H1 (cell line): ENCODE measurements around the gene ZNF581. TPM values are rescaled to one million over a fixed set of nuclear protein-coding genes. Genes with fewer than 3 reads are reported as not detected.
A peak's percentile ranks its signal among the peaks of the same experiment; 100 is the strongest.

ENCODE experiments used
- CTCF ChIA-PET: fragments of 300-600 bp; sonication (Branson Sonifier 250); formaldehyde crosslinking; loops from one replicate; lab custom pipeline; 2021; ENCODE audit not compliant: partially characterized antibody; lab: Charles Lee
- POLR2A ChIA-PET: fragments of 300-600 bp; sonication (Branson Sonifier 250); formaldehyde crosslinking; loops from one replicate; lab custom pipeline; 2021; ENCODE audit warnings: inconsistent platforms; ENCODE audit not compliant: partially characterized antibody; lab: Charles Lee
- DNase-seq, 2 experiments: peaks; one replicate each; pipeline versions ENCODE4 v3.0.0 to v3.0.0-alpha.2; 2010 to 2022; ENCODE audit warnings: low spot score in 2 of 2, low read depth in 1 of 2, mixed read lengths in 1 of 2
- FAIRE-seq: peaks from 2 replicates; lab custom pipeline; 2011; peaks lifted over from hg19 to GRCh38; lab: Jason Lieb, UNC
- H2AFZ ChIP-seq: 2 replicates; pipeline ENCODE4 v1.8.1; 2012; ENCODE audit warnings: low read length, inconsistent platforms
- H2AK5ac ChIP-seq: 2 replicates; pipeline ENCODE4 v1.6.1; 2013; ENCODE audit warnings: low read depth, low read length
- H2BK120ac ChIP-seq: replicated peaks from 2 replicates; pipeline ENCODE3; 2013; ENCODE audit warnings: low read depth, low read length, inconsistent platforms
- H2BK12ac ChIP-seq: 2 replicates; pipeline ENCODE4 v1.6.1; 2013; ENCODE audit warnings: low read depth, low read length
- H2BK15ac ChIP-seq: 2 replicates; pipeline ENCODE4 v1.6.1; 2013; ENCODE audit warnings: low read length
- H2BK20ac ChIP-seq: 2 replicates; pipeline ENCODE4 v1.6.1; 2013; ENCODE audit warnings: low read length
- H2BK5ac ChIP-seq: 2 replicates; pipeline ENCODE4 v1.6.1; 2013; ENCODE audit warnings: low read depth, low read length
- H3K14ac ChIP-seq: 2 replicates; pipeline ENCODE4 v1.6.1; 2013; ENCODE audit warnings: inconsistent platforms; ENCODE audit not compliant: insufficient read length
- H3K18ac ChIP-seq: 2 replicates; pipeline ENCODE4 v1.6.1; 2013; ENCODE audit warnings: low read length; ENCODE audit errors: extremely low read depth
- H3K23ac ChIP-seq: 2 replicates; pipeline ENCODE4 v1.6.1; 2013; ENCODE audit warnings: inconsistent platforms; ENCODE audit not compliant: insufficient read length
- H3K23me2 ChIP-seq: 2 replicates; pipeline ENCODE4 v1.6.1; 2013; ENCODE audit warnings: low read depth, low read length
- H3K27ac ChIP-seq: 2 replicates; pipeline ENCODE4 v1.6.1; 2011; ENCODE audit warnings: low read depth, low read length, inconsistent platforms
- H3K27me3 ChIP-seq, 4 experiments: replicated peaks in 1 of 4; 1 replicate in 1 of 4; 2 replicates in 3 of 4; pipeline versions ENCODE4 v1.6.1 to v1.8.1; 2011 to 2013; ENCODE audit warnings: low read length in 3 of 4, mild to moderate bottlenecking in 3 of 4, inconsistent platforms in 2 of 4, mixed read lengths in 2 of 4, moderate library complexity in 1 of 4; ENCODE audit not compliant: control insufficient read depth in 3 of 4, insufficient read depth in 3 of 4; ENCODE audit errors: extremely low read depth in 1 of 4
- H3K36me3 ChIP-seq, 4 experiments: 2 replicates each; pipeline versions ENCODE4 v1.6.1 to v1.8.1; 2011 to 2013; ENCODE audit warnings: mild to moderate bottlenecking in 4 of 4, low read length in 3 of 4, moderate library complexity in 2 of 4, control low read depth in 1 of 4, inconsistent platforms in 1 of 4; ENCODE audit not compliant: insufficient read depth in 4 of 4, control insufficient read depth in 2 of 4
- H3K4ac ChIP-seq: replicated peaks from 2 replicates; pipeline ENCODE3; 2013; ENCODE audit warnings: low read length, low read depth, mixed read lengths, inconsistent platforms; ENCODE audit not compliant: insufficient read length
- H3K4me1 ChIP-seq, 4 experiments: replicated peaks in 1 of 4; 1 replicate in 1 of 4; 2 replicates in 3 of 4; pipeline versions ENCODE4 v1.6.1 to v1.8.1; 2011 to 2013; ENCODE audit warnings: low read length in 3 of 4, inconsistent platforms in 2 of 4, mixed read lengths in 1 of 4; ENCODE audit not compliant: insufficient read depth in 4 of 4, control insufficient read depth in 3 of 4
- H3K4me2 ChIP-seq, 2 experiments: 2 replicates each; pipeline versions ENCODE4 v1.6.1 to v1.8.1; 2011 to 2013; ENCODE audit warnings: low read depth in 2 of 2, low read length in 2 of 2, control low read depth in 1 of 2, inconsistent platforms in 1 of 2, mild to moderate bottlenecking in 1 of 2; ENCODE audit not compliant: insufficient read depth in 1 of 2
- H3K4me3 ChIP-seq, 4 experiments: fragments of 200-600, 300-600 bp in 1 of 4; sonication (generic), shearing (Covaris generic), sonication (Bioruptor Twin) in 1 of 4; 2 replicates each; pipeline versions ENCODE4 v1.5.1 to v1.8.1; 2011 to 2016; ENCODE audit warnings: low read length in 4 of 4, low read depth in 3 of 4, control low read depth in 2 of 4, inconsistent platforms in 2 of 4, mild to moderate bottlenecking in 2 of 4, mixed read lengths in 1 of 4, moderate library complexity in 1 of 4; ENCODE audit not compliant: insufficient read depth in 2 of 4; ENCODE audit errors: extremely low read depth in 1 of 4
- H3K56ac ChIP-seq: replicated peaks from 2 replicates; pipeline ENCODE3; 2013; ENCODE audit warnings: low read depth, mild to moderate bottlenecking, mixed read lengths, low read length, inconsistent platforms; ENCODE audit not compliant: insufficient read length
- H3K79me1 ChIP-seq: 2 replicates; pipeline ENCODE4 v1.6.1; 2013; ENCODE audit warnings: low read depth, low read length, control low read depth
- H3K79me2 ChIP-seq, 2 experiments: 2 replicates each; pipeline versions ENCODE4 v1.6.1 to v1.8.1; 2012 to 2013; ENCODE audit warnings: low read length in 2 of 2, mild to moderate bottlenecking in 2 of 2, inconsistent platforms in 1 of 2; ENCODE audit not compliant: insufficient read depth in 2 of 2, control insufficient read depth in 1 of 2
- H3K9ac ChIP-seq, 4 experiments: replicated peaks in 1 of 4; 1 replicate in 1 of 4; 2 replicates in 3 of 4; pipeline versions ENCODE4 v1.6.1 to v1.8.1; 2011 to 2013; ENCODE audit warnings: low read depth in 3 of 4, low read length in 3 of 4, control low read depth in 2 of 4, mild to moderate bottlenecking in 2 of 4, moderate library complexity in 2 of 4, inconsistent platforms in 1 of 4; ENCODE audit errors: extremely low read depth in 1 of 4
- H3K9me3 ChIP-seq, 2 experiments: 2 replicates each; pipeline versions ENCODE4 v1.6.1 to v1.8.1; 2012 to 2013; ENCODE audit warnings: mild to moderate bottlenecking in 2 of 2, moderate library complexity in 2 of 2, control low read depth in 1 of 2, inconsistent platforms in 1 of 2, low read depth in 1 of 2, low read length in 1 of 2, mixed read lengths in 1 of 2; ENCODE audit not compliant: insufficient read depth in 2 of 2
- H4K20me1 ChIP-seq, 2 experiments: replicated peaks in 1 of 2; 2 replicates each; pipeline versions ENCODE3 to v1.8.1; 2011 to 2013; ENCODE audit warnings: inconsistent platforms in 2 of 2, low read length in 2 of 2, mild to moderate bottlenecking in 1 of 2; ENCODE audit not compliant: insufficient read depth in 2 of 2, control insufficient read depth in 1 of 2
- H4K5ac ChIP-seq: 2 replicates; pipeline ENCODE4 v1.6.1; 2013; ENCODE audit warnings: low read length, low read depth, mixed read lengths, inconsistent platforms; ENCODE audit not compliant: insufficient read length
- H4K8ac ChIP-seq: 2 replicates; pipeline ENCODE4 v1.8.0; 2013; ENCODE audit warnings: mild to moderate bottlenecking, moderate library complexity, low read length, inconsistent platforms; ENCODE audit not compliant: insufficient read depth; ENCODE audit errors: extremely low read depth
- H4K91ac ChIP-seq: replicated peaks from 2 replicates; pipeline ENCODE3; 2013; ENCODE audit warnings: low read length, mixed read lengths, inconsistent platforms; ENCODE audit not compliant: insufficient read length
- HDAC6 ChIP-seq: IDR thresholded peaks from one replicate; pipeline ENCODE4 v1.7.1; 2012; ENCODE audit warnings: low read depth, mild to moderate bottlenecking, inconsistent platforms, low read length, moderate library complexity
- JUN ChIP-seq: IDR thresholded peaks from 2 replicates; pipeline ENCODE4 v1.6.1; 2011; ENCODE audit warnings: low read depth, mild to moderate bottlenecking, improper control_type of control experiment, low read length
- POLR2AphosphoS5 ChIP-seq: IDR thresholded peaks from 2 replicates; pipeline ENCODE4 v1.6.1; 2011; ENCODE audit warnings: low read depth, low read length
- SP4 ChIP-seq: IDR thresholded peaks from 2 replicates; pipeline ENCODE4 v1.6.1; 2012; ENCODE audit warnings: low read length, inconsistent platforms
- TBP ChIP-seq: IDR thresholded peaks from 2 replicates; pipeline ENCODE4 v1.6.1; 2011; ENCODE audit warnings: low read depth, low read length, improper control_type of control experiment
- WGBS, 2 experiments: shearing (Covaris generic) in 1 of 2; methylation state at CpG; one replicate each; pipeline versions ENCODE4 v1.1.6 to v1.1.7; 2013 to 2015; ENCODE audit warnings: low lambda C conversion rate in 2 of 2, mixed read lengths in 2 of 2, inconsistent platforms in 1 of 2, low coverage in 1 of 2, missing lambda C conversion rate in 1 of 2; ENCODE audit not compliant: insufficient replicate concordance in 2 of 2, insufficient coverage in 1 of 2, insufficient read length in 1 of 2; ENCODE audit errors: extremely low coverage in 1 of 2, missing lambda C conversion rate in 1 of 2; 5-methylcytosine and 5-hydroxymethylcytosine counted together
- polyA plus RNA-seq, 7 experiments: library from polyadenylated mRNA; depleted of rRNA in 3 of 7; stranded (reverse) in 5 of 7; unstranded in 2 of 7; fragments of >200 nt in 5 of 7; fragments of 200-250 nt in 2 of 7; gene quantifications; 1 replicate in 5 of 7; 2 replicates in 1 of 7; 4 replicates in 1 of 7; pipeline versions ENCODE4 v1.2.1 to v1.2.3, GENCODE V29; 2011 to 2013; ENCODE audit warnings: missing spikeins in 2 of 7, mixed read lengths in 2 of 7
- total RNA-seq: library from RNA; stranded (reverse); fragmentation: NEBNext Ultra II Directional; extraction: Animal tissue kit (Norgen Biotek cat#: 25700); gene quantifications from 2 replicates; pipeline ENCODE4 v1.2.1, GENCODE V29; 2021

ZNF581 gene
- total and polyA plus RNA-seq, 2 of the 8 experiments (the other 6 are each of a cell fraction or from before 2014, with no cell fraction given) = 73.0 to 76.1 TPM

- Histone ChIP-seq H3K9ac (no peak overlapping the region), H4K5ac (no peak overlapping the region), H2AFZ (no peak overlapping the region), H3K36me3 (peaks cover 31 to 44% (median 38%) of the 10 kb centered on the region in 4 experiments), H4K20me1 (peaks cover 31 to 42% of the 10 kb centered on the region in 2 experiments), H3K79me1 (peaks cover 15% of the 10 kb centered on the region), H3K56ac (no peak overlapping the region), H3K23me2 (peaks cover 1% of the 10 kb centered on the region; the same call in 1 of the 2 replicates), H3K27ac (no peak overlapping the region), H4K8ac (peak overlapping the region; percentile 96), H2AK5ac (no peak overlapping the region), H3K79me2 (peaks cover 5 to 61% of the 10 kb centered on the region in 2 experiments), H2BK15ac (no peak overlapping the region), H3K9me3 (no peaks in the 10 kb centered on the region), H3K18ac (no peak overlapping the region), H3K14ac (no peak overlapping the region), H2BK12ac (peak overlapping the region; percentile 39; the same call in 1 of the 2 replicates), H3K4me2 (no peak overlapping the region), H3K4ac (no peak overlapping the region), H3K4me3 (no peak overlapping the region), H2BK5ac (peak overlapping the region; percentile 27), H2BK120ac (no peak overlapping the region), H3K4me1 (peaks cover 0 to 11% (median 5%) of the 10 kb centered on the region in 4 experiments; a peak in 5 of 7 replicates), H3K23ac (no peak overlapping the region), H2BK20ac (no peak overlapping the region), H3K27me3 (no peaks in the 10 kb centered on the region), H4K91ac (no peak overlapping the region)
- 88% methylated on average over 23 of the region's 23 CpGs; no CpG with 5 or more reads in 1 of the 2 experiments for WGBS, 2 experiments
- TF ChIP-seq HDAC6 = peak; percentile 58
- TF ChIP-seq POLR2AphosphoS5 = peak; percentile 53; the same call in 1 of the 2 replicates
- no peak for TF ChIP-seq SP4
- no peak for TF ChIP-seq JUN
- TF ChIP-seq TBP = no peak
- FAIRE-seq (peak; percentile 62), DNase-seq (no peak)
- ChIA-PET CTCF (interaction anchor here (1.3 to 2.0 kb wide), 5 partner anchors 8 to 1246 kb away, joined by 3 to 19 read pairs (median 9); no protein-coding TSS in a partner anchor), POLR2A (interaction anchor here (0.8 to 7.1 kb wide), 12 partner anchors 8 to 1222 kb away, joined by 3 to 75 read pairs (median 3); partner anchors contain the start of genes FIZ1, LENG8 and U2AF2)
These were observed 27.0 kb downstream of the ZNF581 start for GRCh38 chr19:55670280-55671053.
